ENCODE results near the gene ARID4A. TPM values are rescaled to one million over a fixed set of nuclear protein-coding genes. Genes with fewer than 3 reads are reported as not detected.

The ARID4A gene
- total RNA-seq, 1 donor from 2014 or later, result 24.9 TPM

DNA sequence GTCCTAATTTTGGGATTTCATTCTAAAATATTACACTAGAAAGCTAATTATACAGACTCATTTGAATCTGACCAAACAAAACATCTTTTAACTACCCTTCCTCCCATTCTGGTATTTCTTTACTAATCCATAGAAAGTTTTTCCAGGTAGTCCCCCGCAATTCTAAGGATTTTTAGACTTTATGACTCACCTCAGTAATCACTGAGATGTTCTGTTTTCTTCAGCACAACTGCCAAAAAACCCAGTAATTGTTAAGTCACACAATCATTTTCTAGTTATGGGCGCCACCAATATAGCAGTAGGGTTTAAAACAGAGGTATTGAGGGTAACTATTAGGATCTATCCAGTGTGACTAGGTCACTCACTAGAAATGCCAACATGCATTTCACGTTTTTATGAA, 1.6 kb upstream of the ARID4A start:
- Mint-ChIP-seq H3K9me3 (no peaks in the 10 kb centered on the region), H3K27ac (no peak overlapping the region), H3K4me1 (ENCODE audit: unreplicated experiment) (peaks cover 9% of the 10 kb centered on the region), H3K36me3 (peaks cover 16% of the 10 kb centered on the region), H3K27me3 (no peaks in the 10 kb centered on the region), H3K4me3 (no peak overlapping the region)
- no peak for DNase-seq (ENCODE audit: extremely low spot score, unreplicated experiment)
- TF ChIP-seq, protein P1, sequence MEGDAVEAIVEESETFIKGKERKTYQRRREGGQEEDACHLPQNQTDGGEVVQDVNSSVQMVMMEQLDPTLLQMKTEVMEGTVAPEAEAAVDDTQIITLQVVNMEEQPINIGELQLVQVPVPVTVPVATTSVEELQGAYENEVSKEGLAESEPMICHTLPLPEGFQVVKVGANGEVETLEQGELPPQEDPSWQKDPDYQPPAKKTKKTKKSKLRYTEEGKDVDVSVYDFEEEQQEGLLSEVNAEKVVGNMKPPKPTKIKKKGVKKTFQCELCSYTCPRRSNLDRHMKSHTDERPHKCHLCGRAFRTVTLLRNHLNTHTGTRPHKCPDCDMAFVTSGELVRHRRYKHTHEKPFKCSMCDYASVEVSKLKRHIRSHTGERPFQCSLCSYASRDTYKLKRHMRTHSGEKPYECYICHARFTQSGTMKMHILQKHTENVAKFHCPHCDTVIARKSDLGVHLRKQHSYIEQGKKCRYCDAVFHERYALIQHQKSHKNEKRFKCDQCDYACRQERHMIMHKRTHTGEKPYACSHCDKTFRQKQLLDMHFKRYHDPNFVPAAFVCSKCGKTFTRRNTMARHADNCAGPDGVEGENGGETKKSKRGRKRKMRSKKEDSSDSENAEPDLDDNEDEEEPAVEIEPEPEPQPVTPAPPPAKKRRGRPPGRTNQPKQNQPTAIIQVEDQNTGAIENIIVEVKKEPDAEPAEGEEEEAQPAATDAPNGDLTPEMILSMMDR (conservative IDR thresholded peaks at IDR 0.05), result no peak

- H3K9me3 Mint-ChIP-seq, result no peaks in the 10 kb centered on the region
- H3K27ac Mint-ChIP-seq, result no peak overlapping the region
- no peak for DNase-seq (ENCODE audit: extremely low spot score, unreplicated experiment)
- peaks cover 9% of the 10 kb centered on the region for H3K4me1 Mint-ChIP-seq (ENCODE audit: unreplicated experiment)
- peaks cover 16% of the 10 kb centered on the region for H3K36me3 Mint-ChIP-seq
- no peaks in the 10 kb centered on the region for H3K27me3 Mint-ChIP-seq
- TF ChIP-seq, protein P1 (conservative IDR thresholded peaks at IDR 0.05), result no peak
- no peak overlapping the region for H3K4me3 Mint-ChIP-seq
These were observed 968 bp upstream of the ARID4A start for GRCh38 chr14:58297412-58297761.

DNA sequence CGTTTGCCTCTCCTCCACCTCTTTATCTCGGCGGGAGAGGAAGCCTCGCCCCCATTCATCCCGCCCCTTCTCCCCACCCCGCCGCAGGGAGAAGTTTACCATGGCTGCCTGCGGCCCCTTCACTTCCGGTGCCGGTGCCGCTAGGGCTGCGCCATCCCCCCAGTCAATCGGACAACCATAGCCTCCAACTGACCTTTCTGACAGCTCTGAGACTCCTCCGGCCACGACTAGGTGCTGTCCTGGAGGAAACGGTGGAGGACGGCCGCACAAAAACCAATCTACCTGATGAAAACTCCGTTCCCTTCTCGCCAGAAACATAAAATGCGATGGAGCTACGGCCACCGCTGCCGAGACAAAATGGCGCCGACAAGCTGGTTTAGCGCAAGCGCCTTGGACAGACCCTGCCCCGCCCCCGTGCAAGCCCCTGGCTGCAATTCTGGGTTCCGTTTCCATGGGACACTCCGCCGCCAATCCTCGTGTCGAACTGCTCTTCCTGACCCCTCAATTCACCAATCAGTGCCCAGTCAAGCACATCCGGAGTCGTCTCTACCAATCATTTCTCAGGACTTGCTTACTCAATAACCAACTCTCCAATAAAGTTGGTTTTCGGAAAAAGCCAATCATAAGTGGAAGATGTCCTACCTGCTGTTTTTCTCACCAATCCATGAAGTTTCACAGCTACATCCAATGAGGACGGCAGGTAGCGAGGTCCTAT, 436 bp upstream of the ARID4A start:
- Mint-ChIP-seq H3K4me3 (no peak overlapping the region), H3K36me3 (peaks cover 11% of the 10 kb centered on the region), H3K9me3 (no peaks in the 10 kb centered on the region), H3K27ac (no peak overlapping the region), H3K4me1 (ENCODE audit: unreplicated experiment) (peaks cover 9% of the 10 kb centered on the region), H3K27me3 (no peaks in the 10 kb centered on the region)
- TF ChIP-seq, protein P1 (conservative IDR thresholded peaks at IDR 0.05), result no peak
- DNase-seq (ENCODE audit: extremely low spot score, unreplicated experiment), result peak; percentile 98

DNA sequence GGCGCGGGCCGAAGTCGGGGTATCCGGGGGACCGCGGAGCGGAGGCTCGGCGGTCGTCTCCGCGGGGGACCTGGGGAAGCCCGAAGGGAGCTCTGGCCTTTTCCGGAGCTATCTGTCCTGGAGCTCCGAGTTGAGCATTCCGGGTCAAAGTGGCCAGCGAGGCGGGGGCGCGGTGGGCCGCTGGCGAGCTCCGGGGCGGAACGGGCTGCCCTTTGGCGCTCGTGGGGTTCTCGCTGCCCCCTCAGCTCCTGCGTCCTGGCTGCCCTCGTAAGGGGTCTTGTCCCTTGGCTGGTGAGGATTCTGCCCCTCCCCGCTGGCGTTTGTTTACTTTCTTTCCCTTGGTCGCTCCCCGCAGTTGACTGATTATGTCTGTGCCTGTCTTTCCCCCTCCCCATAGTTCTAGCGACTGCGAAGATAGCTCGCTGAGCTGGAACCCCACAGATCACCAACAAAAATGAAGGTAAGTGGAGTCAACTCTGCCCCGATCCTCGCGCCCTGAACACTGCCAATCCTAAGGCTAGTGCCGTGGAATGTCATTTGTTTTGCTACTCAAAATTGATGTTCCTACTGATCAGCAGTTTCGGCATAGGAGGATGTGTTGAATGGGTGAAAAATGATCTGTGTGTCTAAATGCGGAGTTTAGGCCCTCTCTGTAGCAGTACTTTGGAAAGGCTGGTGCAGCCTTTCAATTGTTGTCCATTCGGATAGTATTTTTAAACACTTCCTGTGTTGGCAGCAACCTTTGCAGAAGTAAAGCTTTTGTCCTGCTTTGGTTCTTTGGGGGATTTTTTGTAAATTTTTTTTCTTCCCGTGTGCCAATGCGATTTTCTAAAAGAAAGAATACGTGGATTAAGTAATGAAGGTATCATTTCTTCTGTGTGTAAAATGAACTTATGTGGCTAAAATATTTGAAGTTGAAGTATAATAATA, 1.3 kb downstream of the ARID4A start:
- H3K27me3 Mint-ChIP-seq, result no peaks in the 10 kb centered on the region
- TF ChIP-seq, protein P1 (conservative IDR thresholded peaks at IDR 0.05), result no peak
- peaks cover 11% of the 10 kb centered on the region for H3K36me3 Mint-ChIP-seq
- peak overlapping the region; percentile 100 for H3K4me3 Mint-ChIP-seq
- no peaks in the 10 kb centered on the region for H3K9me3 Mint-ChIP-seq
- no peak for DNase-seq (ENCODE audit: extremely low spot score, unreplicated experiment)
- H3K27ac Mint-ChIP-seq, result peak overlapping the region; percentile 97
- peaks cover 4% of the 10 kb centered on the region for H3K4me1 Mint-ChIP-seq (ENCODE audit: unreplicated experiment)

GRCh38 chr14:58301416-58301815, 3.1 kb downstream of the ARID4A start:
- Mint-ChIP-seq H3K4me1 (ENCODE audit: unreplicated experiment) (no peaks in the 10 kb centered on the region), H3K36me3 (peaks cover 13% of the 10 kb centered on the region), H3K27me3 (no peaks in the 10 kb centered on the region), H3K27ac (no peak overlapping the region), H3K4me3 (no peak overlapping the region), H3K9me3 (no peaks in the 10 kb centered on the region)
- DNase-seq (ENCODE audit: extremely low spot score, unreplicated experiment), result no peak
- TF ChIP-seq, protein P1 (conservative IDR thresholded peaks at IDR 0.05), result no peak

All from type B pancreatic cell (in vitro differentiated cells).